Trophoblast cell (in vitro differentiated cells and primary cell): ENCODE results near the gene CORO6.
A peak's percentile ranks its signal among the peaks of the same experiment; 100 is the strongest.

Source experiments
- DNase-seq, 2 donors: peaks; one replicate each; pipeline ENCODE4 v3.0.0-alpha.2; 2016
- H2AFZ ChIP-seq: 2 replicates; pipeline ENCODE4 v1.6.1; 2013; ENCODE audit warnings: low read length, moderate library complexity, mild to moderate bottlenecking; ENCODE audit not compliant: insufficient read depth, poor library complexity
- H2AK5ac ChIP-seq: 2 replicates; pipeline ENCODE4 v1.6.1; 2013; ENCODE audit warnings: mild to moderate bottlenecking, low read length
- H2BK120ac ChIP-seq: 2 replicates; pipeline ENCODE4 v1.6.1; 2013; ENCODE audit warnings: low read length, mild to moderate bottlenecking, moderate library complexity; ENCODE audit not compliant: insufficient read depth, poor library complexity
- H2BK12ac ChIP-seq: 2 replicates; pipeline ENCODE4 v1.6.1; 2013; ENCODE audit warnings: mild to moderate bottlenecking, low read length, moderate library complexity
- H2BK5ac ChIP-seq: 2 replicates; pipeline ENCODE4 v1.6.1; 2013; ENCODE audit warnings: low read length, low read depth, moderate library complexity, mild to moderate bottlenecking; ENCODE audit not compliant: poor library complexity
- H3K14ac ChIP-seq: 2 replicates; pipeline ENCODE4 v1.6.1; 2013; ENCODE audit warnings: mild to moderate bottlenecking, low read length
- H3K18ac ChIP-seq: 2 replicates; pipeline ENCODE4 v1.6.1; 2013; ENCODE audit warnings: mild to moderate bottlenecking, low read length
- H3K23ac ChIP-seq: 2 replicates; pipeline ENCODE4 v1.6.1; 2013; ENCODE audit warnings: low read length
- H3K27ac ChIP-seq: 2 replicates; pipeline ENCODE4 v1.5.1; 2013; ENCODE audit warnings: low read depth, mild to moderate bottlenecking, inconsistent platforms, low read length, moderate library complexity
- H3K27me3 ChIP-seq: 2 replicates; pipeline ENCODE4 v1.6.1; 2013; ENCODE audit warnings: inconsistent platforms, mild to moderate bottlenecking, low read length, moderate library complexity; ENCODE audit not compliant: insufficient read depth
- H3K36me3 ChIP-seq, 2 experiments: 1 replicate in 1 of 2; 2 replicates in 1 of 2; pipeline ENCODE4 v1.6.1; 2013; ENCODE audit warnings: low read length in 2 of 2, mild to moderate bottlenecking in 2 of 2, moderate library complexity in 1 of 2; ENCODE audit not compliant: insufficient read depth in 2 of 2, control insufficient read depth in 1 of 2
- H3K4ac ChIP-seq: 2 replicates; pipeline ENCODE4 v1.6.1; 2013; ENCODE audit warnings: low read depth, mild to moderate bottlenecking, low read length, moderate library complexity
- H3K4me1 ChIP-seq, 2 experiments: 1 replicate in 1 of 2; 2 replicates in 1 of 2; pipeline ENCODE4 v1.6.1; 2013; ENCODE audit warnings: low read length in 2 of 2, mild to moderate bottlenecking in 2 of 2, moderate library complexity in 1 of 2; ENCODE audit not compliant: insufficient read depth in 2 of 2, control insufficient read depth in 1 of 2
- H3K4me2 ChIP-seq: 2 replicates; pipeline ENCODE4 v1.6.1; 2013; ENCODE audit warnings: inconsistent platforms, mild to moderate bottlenecking, low read length, moderate library complexity
- H3K4me3 ChIP-seq: 2 replicates; pipeline ENCODE4 v1.5.1; 2013; ENCODE audit warnings: mild to moderate bottlenecking, low read depth, low read length, inconsistent platforms
- H3K79me1 ChIP-seq: one replicate; pipeline ENCODE4 v1.6.1; 2013; ENCODE audit warnings: low read length
- H3K79me2 ChIP-seq: 2 replicates; pipeline ENCODE4 v1.6.1; 2013; ENCODE audit warnings: low read length, mild to moderate bottlenecking; ENCODE audit not compliant: control insufficient read depth, insufficient read depth, poor library complexity
- H3K9ac ChIP-seq: 2 replicates; pipeline ENCODE4 v1.6.1; 2013; ENCODE audit warnings: mild to moderate bottlenecking, low read length
- H3K9me3 ChIP-seq: 2 replicates; pipeline ENCODE4 v1.6.1; 2013; ENCODE audit warnings: low read depth, mild to moderate bottlenecking, control low read depth, inconsistent platforms, low read length; ENCODE audit not compliant: insufficient read depth
- H4K12ac ChIP-seq: 2 replicates; pipeline ENCODE4 v1.6.1; 2013; ENCODE audit warnings: low read depth, mild to moderate bottlenecking, low read length, moderate library complexity
- H4K8ac ChIP-seq: 2 replicates; pipeline ENCODE4 v1.6.1; 2013; ENCODE audit warnings: low read depth, mild to moderate bottlenecking, low read length, moderate library complexity
- H4K91ac ChIP-seq: one replicate; pipeline ENCODE4 v1.6.1; 2013; ENCODE audit warnings: low read depth, mild to moderate bottlenecking, low read length, moderate library complexity
- WGBS: extraction: QIAGEN DNeasy Blood & Tissue Kit; methylation state at CpG from one replicate; pipeline ENCODE4 v1.1.7; 2013; ENCODE audit warnings: missing lambda C conversion rate; ENCODE audit not compliant: insufficient read length, insufficient coverage; ENCODE audit errors: extremely low coverage; 5-methylcytosine and 5-hydroxymethylcytosine counted together

Gene CORO6

DNA sequence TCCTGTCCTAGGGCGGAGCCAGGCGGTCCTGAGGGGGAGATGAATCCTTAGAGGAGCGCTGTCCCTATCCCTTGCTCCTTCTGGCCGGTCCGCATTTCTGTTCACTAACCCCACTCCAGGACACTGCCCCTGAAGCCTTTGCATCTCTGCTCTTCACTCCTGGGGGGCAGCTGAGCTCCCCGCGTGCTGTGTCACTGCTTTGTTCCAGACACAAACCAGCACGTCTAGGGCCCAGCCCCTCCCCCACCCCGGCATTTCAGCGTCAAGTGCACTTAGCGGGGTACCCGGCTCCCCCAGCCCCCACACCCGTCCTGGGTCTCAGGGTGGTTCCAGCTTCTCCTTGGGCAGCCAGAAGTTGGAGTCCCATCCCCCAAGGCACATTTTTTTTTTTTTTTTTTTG, 8.9 kb downstream of the CORO6 start:
- H4K12ac ChIP-seq: no peak overlapping the region
- H2AK5ac ChIP-seq: no peak overlapping the region
- H3K9ac ChIP-seq: no peak overlapping the region
- H2AFZ ChIP-seq: peak overlapping the region; percentile 39
- peaks cover 6% of the 10 kb centered on the region for H3K79me1 ChIP-seq
- no peak overlapping the region for H3K23ac ChIP-seq
- peak overlapping the region; percentile 36 for H3K14ac ChIP-seq
- peaks cover 16% of the 10 kb centered on the region for H3K27me3 ChIP-seq
- no peak overlapping the region for H4K8ac ChIP-seq
- no peak overlapping the region for H2BK120ac ChIP-seq
- H3K18ac ChIP-seq: no peak overlapping the region
- H3K9me3 ChIP-seq: peaks cover 16% of the 10 kb centered on the region
- H3K4me1 ChIP-seq: peaks cover 21 to 30% of the 10 kb centered on the region in 2 experiments
- no CpG with 5 or more reads among the region's 13 CpGs for WGBS
- DNase-seq: no peak
- H3K36me3 ChIP-seq: no peaks in the 10 kb centered on the region
- H4K91ac ChIP-seq: no peak overlapping the region
- no peak overlapping the region for H2BK5ac ChIP-seq
- no peaks in the 10 kb centered on the region for H3K79me2 ChIP-seq
- no peak overlapping the region for H2BK12ac ChIP-seq
- peak overlapping the region; percentile 57 for H3K4me3 ChIP-seq
- peak overlapping the region; percentile 66 for H3K4me2 ChIP-seq
- no peak overlapping the region for H3K4ac ChIP-seq
- H3K27ac ChIP-seq: no peak overlapping the region

DNA sequence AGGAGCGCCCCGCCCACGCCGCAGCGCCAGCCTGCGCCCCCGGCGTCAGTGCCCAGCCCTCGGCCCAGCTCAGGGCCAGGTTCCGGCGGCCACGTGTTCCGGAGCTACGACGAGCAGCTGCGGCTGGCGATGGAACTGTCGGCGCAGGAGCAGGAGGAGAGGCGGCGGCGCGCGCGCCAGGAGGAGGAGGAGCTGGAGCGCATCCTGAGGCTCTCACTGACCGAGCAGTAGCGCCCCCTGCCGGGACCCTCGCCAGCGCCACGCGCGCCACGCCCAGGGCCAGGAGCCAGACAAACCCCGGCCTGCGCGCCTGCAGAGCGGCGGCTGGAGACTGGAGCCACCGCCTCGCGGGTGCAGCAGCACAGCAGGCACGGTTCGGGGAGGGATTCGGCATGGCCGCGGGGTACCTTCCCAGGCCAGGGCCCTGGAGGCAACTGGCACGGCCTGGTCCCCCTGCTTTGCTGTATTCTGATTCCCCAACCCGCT, 9.3 kb downstream of the CORO6 start:
- no peak overlapping the region for H3K9ac ChIP-seq

GRCh38 chr17:29612404-29613280, 10.1 kb downstream of the CORO6 start:
- no peak overlapping the region for H4K91ac ChIP-seq
- H3K4me3 ChIP-seq: no peak overlapping the region
- no peak overlapping the region for H2AFZ ChIP-seq
- H4K8ac ChIP-seq: no peak overlapping the region
- peaks cover 15 to 24% of the 10 kb centered on the region in 2 experiments for H3K4me1 ChIP-seq
- H3K18ac ChIP-seq: no peak overlapping the region
- no peak overlapping the region for H4K12ac ChIP-seq
- peaks cover 16% of the 10 kb centered on the region for H3K27me3 ChIP-seq
- H3K14ac ChIP-seq: no peak overlapping the region
- DNase-seq: peak in 1 of 2 donors; percentile 71
- H2BK12ac ChIP-seq: no peak overlapping the region
- H3K79me1 ChIP-seq: peaks cover 2% of the 10 kb centered on the region
- no peak overlapping the region for H3K23ac ChIP-seq
- H2AK5ac ChIP-seq: no peak overlapping the region
- no peak overlapping the region for H2BK5ac ChIP-seq
- no CpG with 5 or more reads among the region's 85 CpGs for whole genome bisulfite sequencing
- H3K4me2 ChIP-seq: peak overlapping the region; percentile 66
- no peak overlapping the region for H3K9ac ChIP-seq
- no peak overlapping the region for H3K4ac ChIP-seq
- no peak overlapping the region for H2BK120ac ChIP-seq
- H3K79me2 ChIP-seq: no peaks in the 10 kb centered on the region
- no peak overlapping the region for H3K27ac ChIP-seq
- no peaks in the 10 kb centered on the region for H3K36me3 ChIP-seq
- peaks cover 16% of the 10 kb centered on the region for H3K9me3 ChIP-seq

More for the DNA sequence above, 9.3 kb downstream of the CORO6 start:
- Histone ChIP-seq H2BK5ac (no peak overlapping the region), H4K8ac (peak overlapping the region; percentile 39), H2BK12ac (no peak overlapping the region), H3K79me2 (no peaks in the 10 kb centered on the region), H3K4ac (no peak overlapping the region), H2AK5ac (no peak overlapping the region), H4K12ac (peak overlapping the region; percentile 19), H4K91ac (no peak overlapping the region), H3K79me1 (peaks cover 6% of the 10 kb centered on the region), H3K27me3 (peaks cover 16% of the 10 kb centered on the region), H2AFZ (peak overlapping the region; percentile 39), H3K23ac (no peak overlapping the region), H3K4me2 (peak overlapping the region; percentile 66), H3K4me1 (peaks cover 21 to 30% of the 10 kb centered on the region in 2 experiments), H3K27ac (no peak overlapping the region), H3K18ac (no peak overlapping the region), H2BK120ac (no peak overlapping the region), H3K9me3 (peaks cover 16% of the 10 kb centered on the region), H3K14ac (peak overlapping the region; percentile 36), H3K4me3 (peak overlapping the region; percentile 57), H3K36me3 (no peaks in the 10 kb centered on the region)
- no CpG with 5 or more reads among the region's 50 CpGs for WGBS
- peak; percentile 98 to 99 for DNase-seq

DNA sequence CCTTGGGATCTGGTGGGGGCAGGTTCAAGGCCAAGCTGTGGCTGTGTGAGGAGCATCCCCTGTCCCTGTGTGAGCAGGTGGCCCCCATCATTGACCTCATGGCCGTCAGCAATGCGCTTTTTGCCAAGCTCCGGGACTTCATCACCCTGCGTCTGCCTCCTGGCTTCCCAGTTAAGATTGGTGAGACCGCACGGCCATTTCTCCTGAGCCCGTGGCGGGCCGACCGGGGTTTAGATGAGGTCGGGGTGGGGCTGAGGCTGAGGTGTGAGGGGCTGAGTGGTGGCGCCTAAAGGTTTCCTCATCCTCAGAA, 10.7 kb downstream of the CORO6 start:
- H4K91ac ChIP-seq: no peak overlapping the region
- H3K14ac ChIP-seq: no peak overlapping the region
- H3K79me1 ChIP-seq: peaks cover 1% of the 10 kb centered on the region
- H3K23ac ChIP-seq: no peak overlapping the region
- H2BK12ac ChIP-seq: no peak overlapping the region
- peak in 1 of 2 donors; percentile 58 for DNase-seq
- no peaks in the 10 kb centered on the region for H3K79me2 ChIP-seq
- H3K18ac ChIP-seq: no peak overlapping the region
- no peak overlapping the region for H4K8ac ChIP-seq
- no peak overlapping the region for H2AK5ac ChIP-seq
- no peak overlapping the region for H2AFZ ChIP-seq
- WGBS: no CpG with 5 or more reads among the region's 12 CpGs
- H3K4me1 ChIP-seq: peaks cover 9 to 18% of the 10 kb centered on the region in 2 experiments
- no peaks in the 10 kb centered on the region for H3K36me3 ChIP-seq
- H3K9ac ChIP-seq: no peak overlapping the region
- H3K27me3 ChIP-seq: peaks cover 12% of the 10 kb centered on the region
- H3K4me3 ChIP-seq: no peak overlapping the region
- peaks cover 13% of the 10 kb centered on the region for H3K9me3 ChIP-seq
- H3K4me2 ChIP-seq: no peak overlapping the region
- no peak overlapping the region for H2BK5ac ChIP-seq
- H3K4ac ChIP-seq: no peak overlapping the region
- no peak overlapping the region for H3K27ac ChIP-seq
- no peak overlapping the region for H2BK120ac ChIP-seq
- H4K12ac ChIP-seq: no peak overlapping the region
